Measurements from ENCODE around the gene EID2B.

- TF ChIP-seq, protein P1, sequence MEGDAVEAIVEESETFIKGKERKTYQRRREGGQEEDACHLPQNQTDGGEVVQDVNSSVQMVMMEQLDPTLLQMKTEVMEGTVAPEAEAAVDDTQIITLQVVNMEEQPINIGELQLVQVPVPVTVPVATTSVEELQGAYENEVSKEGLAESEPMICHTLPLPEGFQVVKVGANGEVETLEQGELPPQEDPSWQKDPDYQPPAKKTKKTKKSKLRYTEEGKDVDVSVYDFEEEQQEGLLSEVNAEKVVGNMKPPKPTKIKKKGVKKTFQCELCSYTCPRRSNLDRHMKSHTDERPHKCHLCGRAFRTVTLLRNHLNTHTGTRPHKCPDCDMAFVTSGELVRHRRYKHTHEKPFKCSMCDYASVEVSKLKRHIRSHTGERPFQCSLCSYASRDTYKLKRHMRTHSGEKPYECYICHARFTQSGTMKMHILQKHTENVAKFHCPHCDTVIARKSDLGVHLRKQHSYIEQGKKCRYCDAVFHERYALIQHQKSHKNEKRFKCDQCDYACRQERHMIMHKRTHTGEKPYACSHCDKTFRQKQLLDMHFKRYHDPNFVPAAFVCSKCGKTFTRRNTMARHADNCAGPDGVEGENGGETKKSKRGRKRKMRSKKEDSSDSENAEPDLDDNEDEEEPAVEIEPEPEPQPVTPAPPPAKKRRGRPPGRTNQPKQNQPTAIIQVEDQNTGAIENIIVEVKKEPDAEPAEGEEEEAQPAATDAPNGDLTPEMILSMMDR (IDR thresholded peaks at IDR 0.05): no peak
- TF ChIP-seq ZFX (IDR thresholded peaks at IDR 0.05; ENCODE audit: borderline replicate concordance): no peak
These were observed 19.7 kb downstream of the EID2B start for GRCh38 chr19:39512988-39513387.
